OCI-LY3 (cell line): ENCODE results near the gene RELN.

ENCODE experiments used
- EZH2phosphoT487 ChIP-seq: fragments of 200-600 bp; shearing (Covaris generic); IDR thresholded peaks from 2 replicates; pipeline ENCODE4 v1.6.1; 2018; ENCODE audit warnings: antibody characterized with exemption, mixed run types, low read depth
- TF ChIP-seq, protein P1 (sequence below): fragments of 200-600, 300-600 bp; sonication (generic); IDR thresholded peaks from 2 replicates; pipeline ENCODE4 v1.5.1; 2014; ENCODE audit warnings: antibody characterized with exemption, low read length, low read depth

GRCh38 chr7:103851357-103851756 is 138.1 kb downstream of the RELN start:
- TF ChIP-seq, protein P1, sequence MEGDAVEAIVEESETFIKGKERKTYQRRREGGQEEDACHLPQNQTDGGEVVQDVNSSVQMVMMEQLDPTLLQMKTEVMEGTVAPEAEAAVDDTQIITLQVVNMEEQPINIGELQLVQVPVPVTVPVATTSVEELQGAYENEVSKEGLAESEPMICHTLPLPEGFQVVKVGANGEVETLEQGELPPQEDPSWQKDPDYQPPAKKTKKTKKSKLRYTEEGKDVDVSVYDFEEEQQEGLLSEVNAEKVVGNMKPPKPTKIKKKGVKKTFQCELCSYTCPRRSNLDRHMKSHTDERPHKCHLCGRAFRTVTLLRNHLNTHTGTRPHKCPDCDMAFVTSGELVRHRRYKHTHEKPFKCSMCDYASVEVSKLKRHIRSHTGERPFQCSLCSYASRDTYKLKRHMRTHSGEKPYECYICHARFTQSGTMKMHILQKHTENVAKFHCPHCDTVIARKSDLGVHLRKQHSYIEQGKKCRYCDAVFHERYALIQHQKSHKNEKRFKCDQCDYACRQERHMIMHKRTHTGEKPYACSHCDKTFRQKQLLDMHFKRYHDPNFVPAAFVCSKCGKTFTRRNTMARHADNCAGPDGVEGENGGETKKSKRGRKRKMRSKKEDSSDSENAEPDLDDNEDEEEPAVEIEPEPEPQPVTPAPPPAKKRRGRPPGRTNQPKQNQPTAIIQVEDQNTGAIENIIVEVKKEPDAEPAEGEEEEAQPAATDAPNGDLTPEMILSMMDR = no peak
- no peak for TF ChIP-seq EZH2phosphoT487
